ENCODE data around the gene SAE1.

DNA sequence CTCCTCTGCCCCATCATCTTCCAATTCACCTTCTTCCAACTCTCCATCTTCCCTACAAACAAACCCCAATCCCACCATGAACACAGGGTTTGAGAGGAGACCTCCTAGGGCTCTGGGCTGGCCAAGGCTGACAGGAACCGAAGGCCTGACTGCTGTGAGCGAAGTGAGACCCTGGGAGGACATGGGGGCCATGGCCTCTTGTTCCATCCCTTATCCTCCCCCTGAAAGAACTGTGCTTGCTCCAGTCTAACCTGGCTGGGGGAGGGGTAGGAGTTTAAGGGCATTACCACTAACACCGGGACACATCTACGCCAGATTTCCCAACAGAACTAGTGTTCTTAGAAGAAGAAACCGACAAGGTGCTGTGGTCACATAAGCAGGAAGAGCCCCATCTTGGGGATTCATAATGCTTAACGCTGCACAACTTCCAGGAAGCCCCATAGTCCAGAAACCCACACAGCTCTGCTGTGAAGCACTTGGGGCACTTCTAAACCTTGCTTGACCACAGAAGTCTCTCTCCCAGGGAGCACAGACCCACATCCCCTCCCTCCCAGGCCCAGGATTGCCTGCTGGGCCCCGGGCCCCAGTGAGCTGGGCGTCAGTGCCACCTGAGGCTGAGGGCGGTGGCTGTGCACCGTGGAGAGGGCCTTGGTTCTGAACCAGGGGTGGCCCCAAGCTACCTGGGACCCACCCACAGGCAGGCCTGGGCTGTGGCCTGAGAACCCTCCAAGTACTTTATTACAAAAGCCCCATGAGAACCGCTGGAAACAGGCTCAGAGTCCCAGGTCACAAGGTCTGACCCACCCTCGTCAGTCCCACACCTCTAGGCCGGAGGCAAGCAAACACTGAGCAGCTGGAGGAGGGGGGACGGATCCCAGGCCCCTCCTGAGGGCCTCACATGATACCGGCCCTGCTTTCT is 35.8 kb upstream of the SAE1 start:
- TF ChIP-seq, protein P1, sequence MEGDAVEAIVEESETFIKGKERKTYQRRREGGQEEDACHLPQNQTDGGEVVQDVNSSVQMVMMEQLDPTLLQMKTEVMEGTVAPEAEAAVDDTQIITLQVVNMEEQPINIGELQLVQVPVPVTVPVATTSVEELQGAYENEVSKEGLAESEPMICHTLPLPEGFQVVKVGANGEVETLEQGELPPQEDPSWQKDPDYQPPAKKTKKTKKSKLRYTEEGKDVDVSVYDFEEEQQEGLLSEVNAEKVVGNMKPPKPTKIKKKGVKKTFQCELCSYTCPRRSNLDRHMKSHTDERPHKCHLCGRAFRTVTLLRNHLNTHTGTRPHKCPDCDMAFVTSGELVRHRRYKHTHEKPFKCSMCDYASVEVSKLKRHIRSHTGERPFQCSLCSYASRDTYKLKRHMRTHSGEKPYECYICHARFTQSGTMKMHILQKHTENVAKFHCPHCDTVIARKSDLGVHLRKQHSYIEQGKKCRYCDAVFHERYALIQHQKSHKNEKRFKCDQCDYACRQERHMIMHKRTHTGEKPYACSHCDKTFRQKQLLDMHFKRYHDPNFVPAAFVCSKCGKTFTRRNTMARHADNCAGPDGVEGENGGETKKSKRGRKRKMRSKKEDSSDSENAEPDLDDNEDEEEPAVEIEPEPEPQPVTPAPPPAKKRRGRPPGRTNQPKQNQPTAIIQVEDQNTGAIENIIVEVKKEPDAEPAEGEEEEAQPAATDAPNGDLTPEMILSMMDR (IDR thresholded peaks at IDR 0.05): no peak
- TF ChIP-seq POLR2AphosphoS5 (IDR thresholded peaks at IDR 0.05): no peak
- no peak for TF ChIP-seq POLR2A (IDR thresholded peaks at IDR 0.05)
